ENCODE measurements around the gene SLC8A1.

Gene SLC8A1

DNA sequence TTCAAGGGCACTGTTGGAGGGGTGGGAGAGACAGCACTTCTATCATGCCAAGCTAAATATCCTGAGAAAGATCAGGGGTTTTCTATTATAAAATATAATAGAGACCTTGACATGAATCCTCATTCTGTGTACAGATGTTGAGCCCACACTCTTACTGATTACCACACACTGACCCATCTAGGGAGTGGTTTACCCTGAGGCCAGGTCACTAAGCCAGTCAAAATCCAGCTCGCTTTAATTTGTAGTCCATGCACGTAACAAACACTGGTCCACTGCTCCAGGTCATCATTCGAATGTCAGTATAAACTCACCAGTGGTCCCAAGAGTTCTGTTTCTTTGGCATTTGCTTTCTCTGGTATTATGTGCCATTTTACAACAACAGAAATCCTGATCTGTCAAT is 96.4 kb downstream of the SLC8A1 start:
- no peak for DNase-seq (ENCODE audit: low read depth)
- no peak for TF ChIP-seq CTCF (IDR thresholded peaks at IDR 0.05; ENCODE audit: insufficient read depth, low read depth, low read length, missing control alignments)
- H3K4me3 ChIP-seq (ENCODE audit: low read depth, low read length) = no peak overlapping the region

- H3K4me3 ChIP-seq (ENCODE audit: low read depth, low read length) = no peak overlapping the region
- TF ChIP-seq CTCF (IDR thresholded peaks at IDR 0.05; ENCODE audit: insufficient read depth, low read depth, low read length, missing control alignments) = no peak
- DNase-seq (ENCODE audit: low read depth) = no peak
Observed at GRCh38 chr2:40353231-40353630, 98.7 kb downstream of the SLC8A1 start.

DNA sequence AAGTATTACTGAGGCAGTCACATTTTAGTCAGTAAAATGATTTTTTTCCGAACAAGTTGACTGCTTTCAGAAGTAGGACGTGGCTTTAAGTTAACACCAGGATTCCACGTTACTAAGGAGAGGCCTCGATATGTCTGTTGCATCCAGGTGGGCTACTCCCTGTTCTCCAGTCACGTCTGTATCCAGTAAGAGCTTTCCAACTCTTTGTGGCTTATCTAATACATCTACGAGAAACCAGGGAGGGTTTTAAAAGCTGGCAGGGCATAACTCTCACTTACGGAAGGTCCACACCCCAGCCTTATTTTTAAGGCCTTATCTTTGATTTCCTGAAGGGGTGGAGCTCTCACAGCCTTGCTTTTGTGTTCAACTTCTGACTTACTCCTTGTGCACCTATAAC is 99.2 kb downstream of the SLC8A1 start:
- no peak for TF ChIP-seq CTCF (IDR thresholded peaks at IDR 0.05; ENCODE audit: insufficient read depth, low read depth, low read length, missing control alignments)
- no peak for DNase-seq (ENCODE audit: low read depth)
- H3K4me3 ChIP-seq (ENCODE audit: low read depth, low read length) = no peak overlapping the region

DNA sequence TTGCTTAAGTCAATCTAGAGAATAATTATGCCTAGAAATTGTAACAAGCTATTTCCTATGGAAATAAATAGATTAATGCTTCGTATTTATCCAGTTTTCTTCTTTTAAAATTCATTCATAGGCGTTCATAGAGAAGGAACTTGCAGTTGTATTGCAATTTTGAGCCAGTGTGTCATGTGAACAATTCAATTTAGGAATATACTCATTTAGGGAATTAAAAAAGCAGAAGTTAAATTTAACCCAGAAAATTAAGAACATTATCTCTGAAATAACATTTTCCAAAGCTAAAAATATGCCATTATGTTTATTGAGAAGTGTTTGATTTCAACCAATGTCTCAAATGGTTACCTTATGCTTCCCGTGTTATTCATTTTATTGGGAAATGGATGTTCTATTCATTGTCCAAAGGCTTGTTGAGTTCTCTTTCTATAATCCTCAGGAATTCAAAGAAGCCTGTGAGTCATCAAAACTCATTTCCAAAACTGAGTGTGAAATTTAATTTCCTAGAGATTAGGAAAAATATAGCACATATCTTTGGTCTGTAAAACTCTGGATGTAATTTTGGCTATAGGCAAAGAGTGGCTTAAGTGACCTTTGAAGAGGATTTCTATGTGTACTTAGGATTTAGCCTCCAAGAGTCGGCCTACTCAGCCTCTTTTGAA is 99.7 kb downstream of the SLC8A1 start:
- H3K4me3 ChIP-seq (ENCODE audit: low read depth, low read length) = no peak overlapping the region
- TF ChIP-seq CTCF (IDR thresholded peaks at IDR 0.05; ENCODE audit: insufficient read depth, low read depth, low read length, missing control alignments) = no peak
- no peak for DNase-seq (ENCODE audit: low read depth)

DNA sequence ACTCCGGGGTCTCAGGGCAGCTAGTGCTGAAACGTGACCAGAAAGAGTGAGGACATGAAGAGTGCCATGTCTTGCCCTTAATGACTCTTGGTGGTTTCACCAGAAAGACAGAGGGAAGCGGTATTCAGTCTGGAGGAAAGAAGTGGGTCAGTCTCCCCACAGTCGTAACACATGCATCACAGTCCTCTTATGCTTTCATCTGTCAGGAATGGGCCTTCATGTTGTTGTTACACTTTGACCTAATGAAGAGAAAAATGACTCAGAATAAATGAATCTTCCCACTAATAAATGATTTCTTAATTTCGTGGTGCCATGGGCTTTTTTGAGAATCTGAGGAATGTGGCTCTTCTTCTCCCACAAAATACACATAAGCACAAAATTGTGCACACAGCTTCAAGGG is 103.2 kb downstream of the SLC8A1 start:
- no peak for TF ChIP-seq CTCF (IDR thresholded peaks at IDR 0.05; ENCODE audit: insufficient read depth, low read depth, low read length, missing control alignments)
- DNase-seq (ENCODE audit: low read depth) = no peak

DNA sequence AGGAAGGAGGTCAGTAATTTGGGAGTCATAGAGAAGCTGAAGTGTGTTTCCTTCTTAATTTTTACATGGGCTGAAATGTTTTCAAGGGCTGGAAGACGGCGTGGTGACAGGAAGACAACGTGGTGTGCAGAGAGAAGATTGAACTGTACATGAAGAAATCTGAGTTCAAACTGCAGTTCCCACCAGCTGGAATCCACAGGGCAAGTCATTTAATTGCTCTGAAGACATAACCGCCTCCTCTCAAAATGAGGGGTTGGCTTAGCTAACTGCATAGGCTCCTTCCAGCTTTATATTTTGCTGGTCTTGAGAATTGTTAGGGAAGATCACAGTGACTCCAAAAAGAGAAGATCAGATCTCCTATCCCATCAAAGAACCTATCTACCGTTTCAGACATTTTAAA is 103.9 kb downstream of the SLC8A1 start:
- no peak for TF ChIP-seq CTCF (IDR thresholded peaks at IDR 0.05; ENCODE audit: insufficient read depth, low read depth, low read length, missing control alignments)
- DNase-seq (ENCODE audit: low read depth) = no peak
- no peak overlapping the region for H3K4me3 ChIP-seq (ENCODE audit: low read depth, low read length)

More for the DNA sequence above, 103.2 kb downstream of the SLC8A1 start:
- H3K4me3 ChIP-seq (ENCODE audit: low read depth, low read length) = no peak overlapping the region
